Tibial nerve (tissue), 4 donors: ENCODE measurements around the gene PRSS48. TPM values are rescaled to one million over a fixed set of nuclear protein-coding genes. Genes with fewer than 3 reads are reported as not detected.
"Not testable (repeated sequence)": the region's sequence is repeated elsewhere in the genome, so short reads cannot be mapped to it uniquely, and the experiment has no call there.

Source experiments
- DNase-seq, 2 donors: peaks; one replicate each; pipeline ENCODE4 v3.0.0-alpha.2; 2019; ENCODE audit warnings: low spot score in 2 of 2
- H3K27ac ChIP-seq, 4 donors: fragments of 200-600 bp; sonication (generic) in 3 of 4; one replicate each; pipeline ENCODE4 v1.5.1; 2017 to 2019; ENCODE audit warnings: mild to moderate bottlenecking in 1 of 4
- H3K27me3 ChIP-seq, 2 donors: fragments of 200-600 bp; sonication (generic) in 1 of 2; one replicate each; pipeline versions ENCODE4 v1.5.1 to v1.6.0; 2017 to 2019
- H3K36me3 ChIP-seq, 3 donors: fragments of 200-600 bp; sonication (generic); one replicate each; pipeline ENCODE4 v1.5.1; 2018 to 2019
- H3K4me1 ChIP-seq, 4 donors: fragments of 200-600 bp; sonication (generic) in 3 of 4; one replicate each; pipeline ENCODE4 v1.5.1; 2017 to 2019
- H3K4me3 ChIP-seq, 4 donors: fragments of 200-600 bp; sonication (generic) in 3 of 4; one replicate each; pipeline ENCODE4 v1.5.1; 2017 to 2019; ENCODE audit warnings: mild to moderate bottlenecking in 1 of 4, moderate library complexity in 1 of 4
- H3K9me3 ChIP-seq, 4 donors: fragments of 200-600 bp; sonication (generic) in 3 of 4; one replicate each; pipeline ENCODE4 v1.5.1; 2017 to 2019
- EP300 ChIP-seq, 2 donors: sonication (generic); formaldehyde crosslinking; IDR thresholded peaks; one replicate each; pipeline ENCODE4 v1.6.1; 2017; ENCODE audit warnings: antibody characterized with exemption in 2 of 2, mild to moderate bottlenecking in 1 of 2
- POLR2A ChIP-seq, 2 donors: fragments of 450-650 bp; IDR thresholded peaks; one replicate each; pipeline ENCODE4 v1.6.1; 2017; ENCODE audit warnings: antibody characterized with exemption in 2 of 2, mild to moderate bottlenecking in 2 of 2, moderate library complexity in 2 of 2
- WGBS, 2 donors: methylation state at CpG; one replicate each; pipeline ENCODE4 v1.1.5; 2018; 5-methylcytosine and 5-hydroxymethylcytosine counted together
- total RNA-seq, 4 donors: library from RNA; depleted of rRNA; stranded (reverse); fragments of >200 nt; gene quantifications; one replicate each; pipeline ENCODE4 v1.1.0, GENCODE V29; 2016
- TF ChIP-seq, protein P1 (sequence below), 5 experiments: fragments of 200-600 bp in 3 of 5; fragments of 450-650 bp in 2 of 5; sonication (generic) in 3 of 5; IDR thresholded peaks; one replicate each; pipeline ENCODE4 v1.5.1; 2016 to 2019; ENCODE audit warnings: antibody characterized with exemption in 5 of 5, mild to moderate bottlenecking in 3 of 5, moderate library complexity in 2 of 5

Gene PRSS48
- total RNA-seq, 4 donors from 2014 or later: not detected

DNA sequence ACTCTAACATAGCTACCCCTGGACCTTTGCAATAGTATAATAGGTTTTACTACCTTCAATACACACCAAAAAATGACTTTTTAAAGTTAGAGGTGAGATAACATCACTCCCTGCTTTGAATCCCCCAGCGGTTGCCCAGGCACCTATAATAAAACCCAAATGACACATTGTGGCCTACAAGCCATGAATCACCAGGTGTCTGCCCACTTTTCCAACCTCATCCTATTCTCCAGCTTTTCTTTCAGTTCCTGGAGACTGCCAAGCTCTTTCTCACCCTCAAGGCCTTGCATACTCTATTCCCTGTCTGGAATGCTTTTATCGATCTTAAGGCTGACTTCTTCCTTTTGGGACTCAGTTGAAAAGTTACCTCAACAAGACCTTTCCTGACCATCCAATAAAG is 16.4 kb upstream of the PRSS48 start:
- 97 to 100% methylated on average over 2 of the region's 2 CpGs for WGBS, 2 donors
- Histone ChIP-seq H3K27ac (no peak overlapping the region), H3K36me3 (peaks cover 0 to 5% (median 0%) of the 10 kb centered on the region in 3 donors), H3K9me3 (no peaks in the 10 kb centered on the region), H3K4me1 (peaks cover 0 to 36% (median 5%) of the 10 kb centered on the region in 4 donors), H3K4me3 (no peak overlapping the region), H3K27me3 (no peaks in the 10 kb centered on the region)
- TF ChIP-seq, protein P1, sequence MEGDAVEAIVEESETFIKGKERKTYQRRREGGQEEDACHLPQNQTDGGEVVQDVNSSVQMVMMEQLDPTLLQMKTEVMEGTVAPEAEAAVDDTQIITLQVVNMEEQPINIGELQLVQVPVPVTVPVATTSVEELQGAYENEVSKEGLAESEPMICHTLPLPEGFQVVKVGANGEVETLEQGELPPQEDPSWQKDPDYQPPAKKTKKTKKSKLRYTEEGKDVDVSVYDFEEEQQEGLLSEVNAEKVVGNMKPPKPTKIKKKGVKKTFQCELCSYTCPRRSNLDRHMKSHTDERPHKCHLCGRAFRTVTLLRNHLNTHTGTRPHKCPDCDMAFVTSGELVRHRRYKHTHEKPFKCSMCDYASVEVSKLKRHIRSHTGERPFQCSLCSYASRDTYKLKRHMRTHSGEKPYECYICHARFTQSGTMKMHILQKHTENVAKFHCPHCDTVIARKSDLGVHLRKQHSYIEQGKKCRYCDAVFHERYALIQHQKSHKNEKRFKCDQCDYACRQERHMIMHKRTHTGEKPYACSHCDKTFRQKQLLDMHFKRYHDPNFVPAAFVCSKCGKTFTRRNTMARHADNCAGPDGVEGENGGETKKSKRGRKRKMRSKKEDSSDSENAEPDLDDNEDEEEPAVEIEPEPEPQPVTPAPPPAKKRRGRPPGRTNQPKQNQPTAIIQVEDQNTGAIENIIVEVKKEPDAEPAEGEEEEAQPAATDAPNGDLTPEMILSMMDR (IDR thresholded peaks at IDR 0.05): no peak
- TF ChIP-seq POLR2A (IDR thresholded peaks at IDR 0.05) (no peak), EP300 (IDR thresholded peaks at IDR 0.05) (no peak)
- no peak for DNase-seq

DNA sequence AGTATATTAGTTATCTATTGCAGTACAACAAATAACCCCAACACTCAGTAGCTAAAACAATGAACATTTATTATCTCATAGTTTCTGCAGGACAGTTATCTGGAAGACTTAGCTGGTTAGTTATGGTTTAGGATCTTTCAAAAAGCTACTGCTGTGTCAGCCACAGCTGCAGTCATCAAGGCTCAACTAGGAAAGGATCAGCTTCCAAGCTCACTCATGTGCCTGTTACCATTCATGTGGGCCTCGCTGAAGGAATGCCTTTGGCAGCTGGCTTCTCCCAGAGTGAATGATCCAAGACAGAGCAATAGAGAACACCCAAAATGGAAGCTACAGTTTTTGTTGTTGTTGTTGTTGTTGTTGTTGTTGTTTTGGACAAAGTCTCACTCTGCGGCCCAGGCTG is 13.5 kb upstream of the PRSS48 start:
- no peaks in the 10 kb centered on the region for H3K9me3 ChIP-seq
- H3K27me3 ChIP-seq: no peaks in the 10 kb centered on the region
- H3K36me3 ChIP-seq: peaks cover 0 to 5% (median 0%) of the 10 kb centered on the region in 3 donors
- no peak for TF ChIP-seq POLR2A (IDR thresholded peaks at IDR 0.05)
- TF ChIP-seq, protein P1 (IDR thresholded peaks at IDR 0.05): no peak
- H3K27ac ChIP-seq: peak overlapping the region in 1 of 4 donors; percentile 17
- H3K4me1 ChIP-seq: peaks cover 0 to 29% (median 5%) of the 10 kb centered on the region in 4 donors
- no peak for DNase-seq
- WGBS, 2 donors: 74 to 77% methylated on average over 2 of the region's 2 CpGs
- no peak overlapping the region for H3K4me3 ChIP-seq

DNA sequence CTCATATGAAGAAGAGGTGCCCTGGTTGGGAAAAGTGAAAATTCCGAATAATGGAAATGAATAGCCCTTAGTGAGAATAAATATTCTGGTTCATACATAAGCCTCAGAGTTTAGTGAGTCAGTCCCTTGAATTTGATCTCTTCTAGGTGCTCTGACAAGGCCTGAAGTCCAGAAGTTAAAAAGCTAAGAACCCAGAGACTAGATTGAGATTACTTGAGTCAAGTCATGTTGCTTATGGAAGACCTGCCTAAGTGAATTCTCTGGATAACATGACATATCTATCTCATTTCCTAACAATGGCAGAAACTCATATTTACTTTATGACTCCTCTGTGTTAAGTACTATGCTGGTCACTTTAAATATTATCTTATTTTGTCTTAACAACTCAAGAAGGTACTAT is 10.5 kb upstream of the PRSS48 start:
- Histone ChIP-seq H3K27ac (no peak overlapping the region), H3K9me3 (no peaks in the 10 kb centered on the region), H3K36me3 (peaks cover 0 to 5% (median 0%) of the 10 kb centered on the region in 3 donors), H3K4me1 (peaks cover 0 to 17% (median 5%) of the 10 kb centered on the region in 4 donors), H3K27me3 (no peaks in the 10 kb centered on the region), H3K4me3 (no peak overlapping the region)
- TF ChIP-seq, protein P1 (IDR thresholded peaks at IDR 0.05): no peak
- no peak for TF ChIP-seq EP300 (IDR thresholded peaks at IDR 0.05)
- TF ChIP-seq POLR2A (IDR thresholded peaks at IDR 0.05): no peak
- 92 to 94% methylated on average over 1 of the region's 1 CpG for WGBS, 2 donors
- no peak for DNase-seq

DNA sequence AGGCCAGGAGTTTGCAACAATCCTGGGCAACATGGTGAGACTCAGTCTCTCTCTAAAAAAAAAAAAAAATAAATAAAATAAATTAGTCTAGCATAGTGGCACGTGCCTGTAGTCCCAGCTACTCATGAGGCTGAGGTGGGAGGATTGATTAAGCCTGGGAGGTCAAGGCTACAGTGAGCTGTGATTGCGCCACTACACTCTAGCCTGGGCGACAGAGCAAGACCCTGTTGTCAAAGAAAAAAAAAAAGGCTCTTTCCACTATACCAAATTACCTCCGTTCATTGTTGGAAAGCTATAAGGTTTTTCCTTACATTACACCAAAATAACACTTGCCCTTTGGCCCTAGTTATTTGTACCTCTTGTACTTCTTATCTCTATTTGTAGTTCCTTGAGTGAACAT is 9.9 kb upstream of the PRSS48 start:
- no peak overlapping the region for H3K4me3 ChIP-seq
- no peak for TF ChIP-seq EP300 (IDR thresholded peaks at IDR 0.05)
- TF ChIP-seq, protein P1 (IDR thresholded peaks at IDR 0.05): no peak
- no peak for TF ChIP-seq POLR2A (IDR thresholded peaks at IDR 0.05)
- H3K9me3 ChIP-seq: no peaks in the 10 kb centered on the region
- no peaks in the 10 kb centered on the region for H3K27me3 ChIP-seq
- 69 to 72% methylated on average over 4 of the region's 4 CpGs for WGBS, 2 donors
- peaks cover 0 to 5% (median 0%) of the 10 kb centered on the region in 3 donors for H3K36me3 ChIP-seq
- H3K27ac ChIP-seq: no peak overlapping the region
- H3K4me1 ChIP-seq: peaks cover 0 to 13% (median 3%) of the 10 kb centered on the region in 4 donors
- DNase-seq: no peak

DNA sequence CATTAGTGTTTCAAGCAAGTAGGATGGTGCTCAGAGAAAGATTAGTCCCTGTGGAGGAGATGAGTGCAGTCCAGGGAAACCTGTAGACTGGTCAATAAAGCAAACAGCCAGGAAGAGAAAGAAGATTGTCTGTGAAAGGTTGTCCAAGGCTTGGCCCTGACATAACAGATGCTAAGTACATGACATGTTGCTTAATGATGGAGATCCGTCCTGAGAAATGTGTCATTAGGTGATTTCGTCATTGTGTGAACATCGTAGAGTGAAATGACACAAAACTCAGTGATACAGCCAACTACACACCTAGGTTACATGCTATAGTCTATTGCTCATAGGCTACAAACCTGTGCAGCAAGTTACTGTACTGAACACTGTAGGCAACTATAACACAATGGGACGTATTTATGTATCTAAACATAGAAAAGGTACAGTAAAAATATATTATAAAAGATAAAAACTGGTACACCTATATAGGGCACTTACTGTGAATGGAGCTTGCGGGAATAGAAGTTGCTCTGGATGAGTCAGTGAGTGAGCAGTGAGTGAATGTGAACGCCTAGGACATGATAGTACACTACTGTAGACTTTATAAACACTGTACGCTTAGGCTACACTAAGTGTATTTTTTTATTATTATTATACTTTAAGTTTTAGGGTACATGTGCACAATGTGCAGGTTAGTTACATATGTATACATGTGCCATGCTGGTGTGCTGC is 9.0 kb upstream of the PRSS48 start:
- Histone ChIP-seq H3K27ac (no peak overlapping the region), H3K4me3 (no peak overlapping the region), H3K9me3 (no peaks in the 10 kb centered on the region), H3K4me1 (peaks cover 0 to 5% (median 0%) of the 10 kb centered on the region in 4 donors), H3K27me3 (no peaks in the 10 kb centered on the region), H3K36me3 (peaks cover 0 to 5% (median 0%) of the 10 kb centered on the region in 3 donors)
- WGBS, 2 donors: 84 to 98% methylated on average over 7 of the region's 7 CpGs
- TF ChIP-seq, protein P1 (IDR thresholded peaks at IDR 0.05): no peak
- TF ChIP-seq POLR2A (IDR thresholded peaks at IDR 0.05): no peak
- no peak for TF ChIP-seq EP300 (IDR thresholded peaks at IDR 0.05)
- no peak for DNase-seq

DNA sequence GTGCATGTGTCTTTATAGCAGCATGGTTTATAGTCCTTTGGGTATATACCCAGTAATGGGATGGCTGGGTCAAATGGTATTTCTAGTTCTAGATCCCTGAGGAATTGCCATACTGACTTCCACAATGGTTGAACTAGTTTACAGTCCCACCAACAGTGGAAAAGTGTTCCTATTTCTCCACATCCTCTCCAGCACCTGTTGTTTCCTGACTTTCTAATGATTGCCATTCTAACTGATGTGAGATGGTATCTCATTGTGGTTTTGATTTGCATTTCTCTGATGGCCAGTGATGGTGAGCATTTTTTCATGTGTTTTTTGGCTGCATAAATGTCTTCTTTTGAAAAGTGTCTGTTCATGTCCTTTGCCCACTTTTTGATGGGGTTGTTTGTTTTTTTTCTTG is 8.1 kb upstream of the PRSS48 start:
- H3K9me3 ChIP-seq, H3K27ac ChIP-seq, DNase-seq, H3K4me3 ChIP-seq, H3K36me3 ChIP-seq, H3K27me3 ChIP-seq, H3K4me1 ChIP-seq: not testable (repeated sequence)
